PC-9 (cell line): ENCODE results near the gene AOAH.
"Not testable (repeated sequence)": the region's sequence is repeated elsewhere in the genome, so short reads cannot be mapped to it uniquely, and the experiment has no call there.

Experiments
- EZH2 ChIP-seq: fragments of 200-600 bp; sonication (generic); IDR thresholded peaks from 2 replicates; pipeline ENCODE4 v1.8.0; 2017; ENCODE audit warnings: antibody characterized with exemption, low read depth
- TF ChIP-seq, protein P1 (sequence below): fragments of 200-600 bp; sonication (generic); conservative IDR thresholded peaks from 2 replicates; pipeline ENCODE4 v1.6.1; 2017; ENCODE audit warnings: mixed run types, antibody characterized with exemption, mild to moderate bottlenecking, moderate library complexity

DNA sequence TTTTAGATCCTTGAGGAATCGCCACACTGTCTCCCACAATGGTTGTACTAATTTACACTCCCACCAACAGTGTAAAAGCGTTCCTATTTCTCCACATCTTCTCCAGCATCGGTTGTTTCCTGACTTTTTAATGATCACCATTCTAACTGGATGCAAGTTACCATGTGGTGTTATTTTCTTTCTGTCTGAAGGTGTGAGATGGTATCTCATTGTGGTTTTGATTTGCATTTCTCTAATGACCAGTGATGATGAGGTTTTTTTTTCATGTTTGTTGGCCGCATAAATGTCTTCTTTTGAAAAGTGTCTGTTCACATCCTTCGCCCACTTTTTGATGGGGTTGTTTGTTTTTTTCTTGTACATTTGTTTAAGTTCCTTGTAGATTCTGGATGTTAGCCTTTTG lies 20.4 kb downstream of the AOAH start:
- TF ChIP-seq EZH2 = not testable (repeated sequence)
- TF ChIP-seq, protein P1, sequence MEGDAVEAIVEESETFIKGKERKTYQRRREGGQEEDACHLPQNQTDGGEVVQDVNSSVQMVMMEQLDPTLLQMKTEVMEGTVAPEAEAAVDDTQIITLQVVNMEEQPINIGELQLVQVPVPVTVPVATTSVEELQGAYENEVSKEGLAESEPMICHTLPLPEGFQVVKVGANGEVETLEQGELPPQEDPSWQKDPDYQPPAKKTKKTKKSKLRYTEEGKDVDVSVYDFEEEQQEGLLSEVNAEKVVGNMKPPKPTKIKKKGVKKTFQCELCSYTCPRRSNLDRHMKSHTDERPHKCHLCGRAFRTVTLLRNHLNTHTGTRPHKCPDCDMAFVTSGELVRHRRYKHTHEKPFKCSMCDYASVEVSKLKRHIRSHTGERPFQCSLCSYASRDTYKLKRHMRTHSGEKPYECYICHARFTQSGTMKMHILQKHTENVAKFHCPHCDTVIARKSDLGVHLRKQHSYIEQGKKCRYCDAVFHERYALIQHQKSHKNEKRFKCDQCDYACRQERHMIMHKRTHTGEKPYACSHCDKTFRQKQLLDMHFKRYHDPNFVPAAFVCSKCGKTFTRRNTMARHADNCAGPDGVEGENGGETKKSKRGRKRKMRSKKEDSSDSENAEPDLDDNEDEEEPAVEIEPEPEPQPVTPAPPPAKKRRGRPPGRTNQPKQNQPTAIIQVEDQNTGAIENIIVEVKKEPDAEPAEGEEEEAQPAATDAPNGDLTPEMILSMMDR = not testable (repeated sequence)
